HuH-7.5 (cell line): ENCODE measurements around the gene MOCS2.
A peak's percentile ranks its signal among the peaks of the same experiment; 100 is the strongest.
"Not testable (repeated sequence)": the region's sequence is repeated elsewhere in the genome, so short reads cannot be mapped to it uniquely, and the experiment has no call there.

Experiments used
- DNase-seq: peaks from one replicate; pipeline ENCODE4 v3.0.0; 2011; ENCODE audit warnings: low spot score

Gene MOCS2

DNA sequence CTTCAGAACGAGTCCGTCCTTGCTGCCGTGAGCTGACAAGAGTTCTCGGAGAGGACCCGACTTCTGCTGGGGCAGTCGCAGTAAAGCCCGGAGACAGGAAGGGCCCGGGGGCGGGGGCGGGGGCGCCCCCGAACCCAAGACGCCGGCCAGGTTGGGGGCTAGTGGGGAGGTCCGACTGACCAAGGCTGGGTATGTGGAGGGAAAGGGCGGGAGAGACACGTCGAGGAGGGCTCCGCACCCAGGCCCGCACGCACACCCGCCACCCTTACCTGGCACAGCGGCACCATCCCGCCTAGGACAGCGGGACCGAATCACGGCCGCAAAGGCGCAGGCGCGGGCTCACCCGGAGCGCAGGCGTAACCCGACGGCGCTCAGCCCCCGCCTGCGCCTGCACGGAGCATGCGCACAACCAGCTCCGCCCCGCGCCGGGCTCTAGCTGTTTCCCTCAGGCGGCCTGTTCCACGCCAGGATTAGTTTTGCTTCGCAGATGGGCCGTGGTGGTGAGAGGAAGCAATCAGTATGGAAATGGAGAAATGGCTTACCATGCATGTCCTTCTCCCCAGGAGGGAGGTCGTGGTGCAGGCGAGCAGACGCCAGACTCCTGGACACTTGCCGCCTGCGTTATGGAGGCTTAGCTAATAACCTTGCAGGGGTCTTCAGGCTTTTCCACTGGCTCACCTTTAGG, at the start of gene MOCS2:
TSS of gene MOCS2 (minus strand) at position 315 of the 685 bp plus-strand sequence. CDS start 2,583 bp downstream, outside the sequence.
- DNase-seq, result peak; percentile 71

DNA sequence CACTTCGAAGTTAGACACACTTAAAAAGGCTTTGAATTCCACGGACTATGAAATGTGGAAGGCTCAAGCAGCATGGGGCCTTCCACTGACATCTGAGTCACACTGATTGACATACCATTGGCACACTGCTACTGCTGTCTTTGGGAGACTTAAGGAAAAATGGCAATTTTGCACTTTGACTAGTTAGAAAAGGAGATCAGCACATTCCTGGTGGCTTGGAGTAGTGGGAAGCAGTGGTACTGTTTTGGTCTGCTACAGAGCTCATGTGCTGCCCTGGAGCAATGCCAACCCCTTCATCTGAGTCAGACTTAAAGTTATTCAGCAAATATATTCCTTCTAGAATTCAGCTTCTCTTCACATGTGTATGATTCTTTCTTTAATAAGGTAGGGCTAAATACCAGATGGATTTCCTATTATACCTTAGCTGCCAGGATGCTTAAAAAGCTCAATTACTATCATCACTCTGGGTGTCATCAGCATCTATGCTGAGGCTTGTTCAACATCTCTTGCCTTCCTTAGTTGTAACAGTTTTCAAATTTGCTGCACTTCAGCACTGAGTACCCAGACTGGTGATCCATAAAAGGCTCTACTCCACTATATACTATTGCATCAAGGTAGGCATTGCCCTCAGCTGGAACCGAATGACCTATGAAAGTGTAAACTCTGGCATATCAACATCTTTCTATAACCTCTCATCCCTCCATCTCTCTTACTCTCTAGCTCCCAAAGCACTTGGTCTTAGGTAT, 42.3 kb upstream of the MOCS2 start:
- DNase-seq, result no peak

GRCh38 chr5:53133020-53133419, 23.5 kb upstream of the MOCS2 start:
- no peak for DNase-seq

- DNase-seq, result no peak
Measured at GRCh38 chr5:53130266-53130665, 20.7 kb upstream of the MOCS2 start.

- no peak for DNase-seq
Measured at GRCh38 chr5:53128481-53128880, 18.9 kb upstream of the MOCS2 start.

DNA sequence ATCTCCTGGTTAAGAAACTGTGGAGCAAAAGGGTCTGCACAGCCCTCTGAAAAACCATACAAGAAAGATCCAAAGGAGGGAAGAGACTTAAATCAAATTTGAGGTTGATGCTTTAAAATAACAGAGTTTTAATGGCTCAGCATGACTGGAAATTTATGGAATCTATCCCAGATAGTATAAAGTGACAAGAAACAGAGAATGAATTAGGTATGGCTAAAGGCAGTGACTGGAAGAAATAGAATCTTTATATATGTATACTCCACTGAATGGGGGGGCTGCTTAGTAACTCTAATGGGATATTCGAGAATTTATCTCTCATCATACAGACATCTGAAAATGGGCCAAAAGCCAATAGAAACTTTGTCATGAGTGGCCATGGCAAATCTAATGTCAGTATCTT, 17.6 kb upstream of the MOCS2 start:
- DNase-seq, result no peak

DNA sequence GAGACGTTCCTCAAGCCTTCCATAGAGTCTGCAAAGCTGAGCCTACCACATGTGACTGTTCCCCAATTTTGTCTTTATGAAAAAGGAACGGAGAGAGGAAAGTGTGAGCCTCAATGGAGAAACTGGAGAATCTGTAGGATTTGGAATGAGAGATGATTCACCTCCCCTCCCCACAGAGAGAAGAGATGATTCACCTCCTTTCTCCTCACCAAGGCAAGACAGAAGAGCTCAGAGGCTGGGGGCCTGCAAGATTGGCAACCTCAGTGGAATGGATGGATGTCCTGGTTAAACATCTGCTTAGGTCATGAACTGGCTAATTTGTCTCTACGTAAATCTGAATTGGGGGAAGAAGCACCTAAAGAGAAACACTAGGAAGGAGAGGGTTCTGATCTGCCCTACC, 17.0 kb upstream of the MOCS2 start:
- DNase-seq, result no peak

DNA sequence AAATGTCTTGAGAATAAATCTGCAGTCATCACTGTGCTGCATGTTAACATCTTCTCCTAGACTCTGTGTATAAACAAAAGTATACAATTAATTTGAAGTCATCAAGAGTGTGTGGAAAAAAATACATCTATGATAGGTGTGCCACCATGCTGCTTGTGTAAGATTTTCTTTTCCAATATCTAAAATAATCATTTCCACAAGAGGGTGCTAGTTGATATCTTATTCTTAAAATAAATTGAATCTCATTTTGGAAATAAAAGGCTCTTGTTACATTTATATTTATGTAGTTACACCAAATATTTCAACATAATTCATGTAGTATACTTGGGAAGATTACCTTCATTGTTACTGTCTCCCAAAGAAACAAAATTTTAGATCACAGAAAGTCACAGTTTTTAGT, 14.1 kb upstream of the MOCS2 start:
- DNase-seq, result no peak

DNA sequence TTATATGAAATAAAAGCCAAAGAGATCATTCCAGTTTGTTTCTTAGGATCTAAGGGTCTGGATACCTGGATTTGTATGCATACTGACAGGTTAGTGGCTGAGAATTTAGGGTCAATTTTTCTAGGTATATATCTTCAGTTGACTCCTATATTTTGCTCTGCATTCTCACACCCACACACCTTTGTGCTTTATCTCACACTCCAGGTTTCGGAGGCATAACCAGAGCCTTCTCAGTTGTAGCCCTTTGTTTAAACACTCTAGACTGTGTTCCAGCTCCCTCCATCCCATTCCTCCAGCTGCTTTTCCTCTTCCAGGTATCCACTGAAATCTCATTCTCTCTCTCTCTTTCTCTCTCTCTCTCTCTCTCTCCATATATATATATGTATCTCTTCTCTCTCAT, 10.6 kb upstream of the MOCS2 start:
- no peak for DNase-seq

DNA sequence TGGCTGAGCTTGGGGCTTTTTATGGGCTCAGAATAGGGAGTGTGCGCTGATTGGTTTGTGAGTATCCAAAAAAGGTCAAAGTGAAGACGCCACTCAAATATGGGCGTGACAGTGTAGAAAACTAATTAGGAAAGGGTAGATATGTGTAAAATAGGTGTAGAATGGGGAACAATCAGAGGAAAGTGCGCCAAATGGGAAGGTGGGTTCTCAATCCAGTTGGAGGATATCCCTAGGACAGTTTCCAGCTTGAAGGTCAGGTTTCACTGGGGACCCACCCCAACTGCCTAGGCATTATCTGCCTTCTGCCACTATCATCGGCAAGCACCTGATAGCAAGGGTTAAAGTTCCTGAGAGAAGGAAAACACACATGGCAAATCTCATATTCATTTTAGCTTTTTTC, 9.3 kb upstream of the MOCS2 start:
- no peak for DNase-seq

GRCh38 chr5:53116597-53116996, 7.0 kb upstream of the MOCS2 start:
- no peak for DNase-seq

- DNase-seq, result no peak
Measured at GRCh38 chr5:53114988-53115387, 5.4 kb upstream of the MOCS2 start.

- no peak for DNase-seq
Measured at GRCh38 chr5:53113947-53114346, 4.4 kb upstream of the MOCS2 start.

GRCh38 chr5:53112909-53113308, 3.4 kb upstream of the MOCS2 start:
- no peak for DNase-seq

GRCh38 chr5:53112307-53112706, 2.8 kb upstream of the MOCS2 start:
- not testable (repeated sequence) for DNase-seq

DNA sequence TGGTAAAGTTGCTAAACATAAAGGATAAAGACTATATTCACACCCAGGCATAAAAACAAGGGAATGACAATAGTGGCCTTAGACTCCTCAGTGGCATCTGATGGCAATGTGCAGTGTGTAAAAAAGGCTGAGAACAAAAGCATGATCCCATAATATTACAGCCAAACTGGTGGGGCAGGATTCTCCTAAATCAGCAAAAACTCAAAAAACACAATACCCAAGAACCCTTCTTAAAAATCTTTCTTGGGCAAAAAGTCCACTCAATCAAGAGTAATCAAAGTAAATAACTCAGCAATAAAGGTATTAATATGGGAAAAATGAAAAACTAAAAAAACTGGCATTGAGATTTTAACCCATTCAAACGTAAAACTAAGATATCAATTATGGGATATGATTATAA, 1.6 kb upstream of the MOCS2 start:
- no peak for DNase-seq

- DNase-seq, result no peak
Measured at GRCh38 chr5:53110156-53110555, 599 bp upstream of the MOCS2 start.

- peak; percentile 6 for DNase-seq
Measured at GRCh38 chr5:53109056-53109442, 508 bp downstream of the MOCS2 start.

DNA sequence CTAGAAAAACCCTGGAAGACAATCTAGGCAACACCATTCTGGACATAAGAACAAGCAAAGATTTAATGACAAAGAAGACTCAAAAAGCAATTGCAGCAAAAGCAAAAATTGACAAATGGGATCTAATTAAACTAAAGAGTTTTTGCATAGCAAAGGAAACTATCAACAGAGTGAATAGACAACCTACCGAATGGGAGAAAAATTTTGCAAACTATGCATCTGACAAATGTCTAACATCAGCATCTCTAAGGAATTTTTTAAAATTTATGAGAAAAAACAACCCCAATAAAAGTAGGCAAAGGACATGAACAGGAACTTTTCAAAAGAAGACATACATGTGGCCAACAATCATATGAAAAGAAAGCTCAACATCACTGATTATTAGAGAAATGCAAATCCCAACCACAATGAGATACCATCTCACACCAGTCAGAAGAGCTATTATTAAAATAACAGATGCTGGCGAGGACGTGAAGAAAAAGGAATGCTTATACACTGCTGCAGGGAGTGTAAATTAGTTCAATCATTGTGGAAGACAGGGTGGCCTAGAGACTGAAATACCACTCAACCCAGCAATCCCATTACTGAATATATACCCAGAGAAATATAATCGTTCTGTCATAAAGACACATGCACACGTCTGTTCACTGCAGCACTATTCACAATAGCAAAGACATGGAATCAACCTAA, 3.8 kb downstream of the MOCS2 start:
- no peak for DNase-seq

- no peak for DNase-seq
Measured at GRCh38 chr5:53100606-53101005, 9.0 kb downstream of the MOCS2 start.

GRCh38 chr5:53099546-53099945, 10.0 kb downstream of the MOCS2 start:
- no peak for DNase-seq

GRCh38 chr5:53095931-53096525, 13.5 kb downstream of the MOCS2 start:
- no peak for DNase-seq

DNA sequence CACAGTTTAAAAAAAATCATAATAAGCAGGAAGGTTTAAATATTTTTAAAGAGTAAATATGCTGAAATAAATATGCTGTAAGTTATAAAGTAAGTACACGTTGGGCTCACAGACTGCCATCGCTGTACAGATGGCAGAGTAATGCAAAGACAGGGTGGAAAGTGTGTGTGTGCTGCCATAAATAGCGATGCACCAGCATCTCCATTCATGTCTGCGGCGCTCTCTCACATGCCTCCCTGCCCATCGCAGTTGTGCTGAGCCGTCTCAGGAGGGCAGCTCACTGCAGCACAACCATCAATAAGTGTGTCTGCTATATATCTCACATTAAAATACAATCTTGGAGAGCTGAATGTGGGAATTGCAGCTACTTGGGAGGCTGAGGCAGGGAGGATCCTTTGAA, 14.3 kb downstream of the MOCS2 start:
- no peak for DNase-seq
